HEK293T (cell line): ENCODE data around the gene MPL.

Experiments
- CTCF ChIA-PET: fragments of 350-600 bp; formaldehyde crosslinking; extraction: SDS; loops from one replicate; lab custom pipeline; 2021; ENCODE audit warnings: antibody characterized with exemption, inconsistent platforms; lab: Yijun Ruan, JAX
- POLR2A ChIA-PET: fragments of 350-600 bp; formaldehyde crosslinking; extraction: SDS; loops from one replicate; lab custom pipeline; 2020; ENCODE audit warnings: antibody characterized with exemption, inconsistent platforms; lab: Yijun Ruan, JAX
- DNase-seq: peaks from one replicate; pipeline ENCODE4 v3.0.0; 2012; ENCODE audit warnings: mixed read lengths; ENCODE audit errors: extremely low spot score
- ARNT ChIP-seq: fragments of 450-650 bp; IDR thresholded peaks from 2 replicates; pipeline ENCODE4 v1.6.1; 2017; ENCODE audit warnings: mild to moderate bottlenecking
- BHLHE40 ChIP-seq: fragments of 450-650 bp; IDR thresholded peaks from 2 replicates; pipeline ENCODE4 v1.6.1; 2016; ENCODE audit warnings: mild to moderate bottlenecking, moderate library complexity, borderline replicate concordance
- CTBP1 ChIP-seq: fragments of 450-650 bp; IDR thresholded peaks from 2 replicates; pipeline ENCODE4 v1.6.1; 2016; ENCODE audit warnings: borderline replicate concordance
- ELF4 ChIP-seq: fragments of 450-650 bp; IDR thresholded peaks from 2 replicates; pipeline ENCODE4 v1.6.1; 2017; ENCODE audit warnings: antibody characterized with exemption
- FOXA1 ChIP-seq: fragments of 450-650 bp; IDR thresholded peaks from 2 replicates; pipeline ENCODE4 v1.6.1; 2016; ENCODE audit warnings: mild to moderate bottlenecking
- FOXK2 ChIP-seq: fragments of 450-650 bp; IDR thresholded peaks from 2 replicates; pipeline ENCODE4 v1.6.1; 2016; ENCODE audit warnings: mild to moderate bottlenecking
- FOXM1 ChIP-seq: fragments of 450-650 bp; IDR thresholded peaks from 2 replicates; pipeline ENCODE4 v1.6.1; 2017; ENCODE audit warnings: mild to moderate bottlenecking, borderline replicate concordance
- HDGF ChIP-seq: fragments of 450-650 bp; IDR thresholded peaks from 2 replicates; pipeline ENCODE4 v1.6.1; 2017; ENCODE audit warnings: antibody characterized with exemption, borderline replicate concordance
- L3MBTL2 ChIP-seq: fragments of 450-650 bp; conservative IDR thresholded peaks from 2 replicates; pipeline ENCODE4 v1.6.1; 2016; ENCODE audit warnings: mild to moderate bottlenecking
- LEF1 ChIP-seq: fragments of 450-650 bp; IDR thresholded peaks from 2 replicates; pipeline ENCODE4 v1.6.1; 2017; ENCODE audit warnings: mild to moderate bottlenecking, borderline replicate concordance
- NFRKB ChIP-seq: fragments of 450-650 bp; IDR thresholded peaks from 2 replicates; pipeline ENCODE4 v1.6.1; 2016; ENCODE audit warnings: mild to moderate bottlenecking, moderate library complexity
- SP1 ChIP-seq: fragments of 450-650 bp; IDR thresholded peaks from 2 replicates; pipeline ENCODE4 v1.6.1; 2017
- SUZ12 ChIP-seq: fragments of 450-650 bp; IDR thresholded peaks from 2 replicates; pipeline ENCODE4 v1.6.1; 2016; ENCODE audit warnings: mild to moderate bottlenecking
- TARDBP ChIP-seq: fragments of 450-650 bp; IDR thresholded peaks from 2 replicates; pipeline ENCODE4 v1.6.1; 2016
- ZNF384 ChIP-seq: fragments of 450-650 bp; IDR thresholded peaks from 2 replicates; pipeline ENCODE4 v1.6.1; 2016
- TF ChIP-seq, protein P1 (sequence below): fragments of 450-650 bp; IDR thresholded peaks from 2 replicates; pipeline ENCODE4 v1.6.1; 2016

MPL gene

GRCh38 chr1:43308635-43309404, 28.8 kb upstream of the MPL start:
- TF ChIP-seq FOXK2: no peak
- no peak for TF ChIP-seq FOXM1
- no peak for TF ChIP-seq FOXA1
- TF ChIP-seq HDGF: no peak
- POLR2A ChIA-PET: no interaction called here
- DNase-seq: no peak
- CTCF ChIA-PET: no interaction called here

DNA sequence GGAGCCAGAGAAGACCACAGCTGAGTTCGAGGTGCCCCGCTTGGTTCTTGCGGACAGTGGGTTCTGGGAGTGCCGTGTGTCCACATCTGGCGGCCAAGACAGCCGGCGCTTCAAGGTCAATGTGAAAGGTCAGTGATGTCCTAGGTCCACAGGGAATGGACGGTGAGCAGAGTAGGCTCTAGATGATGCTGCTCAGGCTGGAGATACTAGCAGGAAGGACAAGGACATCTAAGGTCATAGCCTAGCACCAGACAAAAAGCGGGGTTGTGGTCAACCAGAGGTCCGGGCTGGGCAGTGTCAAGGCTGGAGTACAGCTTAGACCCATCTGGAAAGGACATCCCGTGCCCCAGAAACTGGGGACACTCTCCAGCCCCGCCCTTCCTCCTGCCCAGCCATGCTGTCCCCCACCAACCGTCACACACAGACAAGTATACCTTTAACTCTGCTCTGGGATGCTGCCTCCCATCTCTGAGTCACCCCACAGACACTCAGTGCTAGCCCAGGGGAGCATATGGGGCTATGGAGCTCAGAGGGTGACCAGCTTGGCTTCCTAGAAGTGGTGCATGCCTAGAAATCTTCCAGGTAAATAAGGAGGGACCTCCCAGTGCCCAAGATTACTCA, 28.1 kb upstream of the MPL start:
- ChIA-PET CTCF (no interaction called here), POLR2A (no interaction called here)
- TF ChIP-seq SUZ12: no peak
- no peak for TF ChIP-seq BHLHE40
- TF ChIP-seq, protein P1, sequence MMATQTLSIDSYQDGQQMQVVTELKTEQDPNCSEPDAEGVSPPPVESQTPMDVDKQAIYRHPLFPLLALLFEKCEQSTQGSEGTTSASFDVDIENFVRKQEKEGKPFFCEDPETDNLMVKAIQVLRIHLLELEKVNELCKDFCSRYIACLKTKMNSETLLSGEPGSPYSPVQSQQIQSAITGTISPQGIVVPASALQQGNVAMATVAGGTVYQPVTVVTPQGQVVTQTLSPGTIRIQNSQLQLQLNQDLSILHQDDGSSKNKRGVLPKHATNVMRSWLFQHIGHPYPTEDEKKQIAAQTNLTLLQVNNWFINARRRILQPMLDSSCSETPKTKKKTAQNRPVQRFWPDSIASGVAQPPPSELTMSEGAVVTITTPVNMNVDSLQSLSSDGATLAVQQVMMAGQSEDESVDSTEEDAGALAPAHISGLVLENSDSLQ: no peak
- no peak for TF ChIP-seq ZNF384
- no peak for TF ChIP-seq FOXM1
- no peak for TF ChIP-seq ELF4
- TF ChIP-seq L3MBTL2: no peak
- TF ChIP-seq NFRKB: no peak
- TF ChIP-seq FOXA1: no peak
- TF ChIP-seq SP1: no peak
- no peak for TF ChIP-seq LEF1
- TF ChIP-seq TARDBP: no peak
- TF ChIP-seq CTBP1: no peak
- no peak for TF ChIP-seq ARNT
- TF ChIP-seq HDGF: no peak
- no peak for TF ChIP-seq FOXK2
- no peak for DNase-seq

DNA sequence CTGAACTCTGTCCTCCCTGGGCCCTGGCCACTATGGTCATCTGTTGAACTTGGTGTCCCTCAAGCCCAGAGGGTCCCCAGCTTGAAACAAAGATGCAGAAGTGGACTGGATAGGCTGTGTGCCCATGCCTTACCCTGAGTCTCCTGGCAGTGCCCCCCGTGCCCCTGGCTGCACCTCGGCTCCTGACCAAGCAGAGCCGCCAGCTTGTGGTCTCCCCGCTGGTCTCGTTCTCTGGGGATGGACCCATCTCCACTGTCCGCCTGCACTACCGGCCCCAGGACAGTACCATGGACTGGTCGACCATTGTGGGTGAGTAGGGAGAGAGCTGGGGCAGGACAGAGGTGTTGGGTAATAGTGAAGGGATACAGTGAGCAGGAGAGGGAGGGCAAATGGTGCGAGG, 26.1 kb upstream of the MPL start:
- TF ChIP-seq ARNT: no peak
- no peak for TF ChIP-seq TARDBP
- TF ChIP-seq LEF1: no peak
- TF ChIP-seq ELF4: no peak
- no peak for TF ChIP-seq SP1
- TF ChIP-seq CTBP1: no peak
- TF ChIP-seq, protein P1: no peak
- no peak for TF ChIP-seq ZNF384
- TF ChIP-seq HDGF: no peak
- TF ChIP-seq BHLHE40: no peak
- no peak for TF ChIP-seq FOXK2
- no peak for TF ChIP-seq L3MBTL2
- TF ChIP-seq SUZ12: no peak
- no peak for TF ChIP-seq NFRKB
- no peak for TF ChIP-seq FOXM1
- TF ChIP-seq FOXA1: no peak
- ChIA-PET POLR2A (no interaction called here), CTCF (no interaction called here)
- DNase-seq: no peak

DNA sequence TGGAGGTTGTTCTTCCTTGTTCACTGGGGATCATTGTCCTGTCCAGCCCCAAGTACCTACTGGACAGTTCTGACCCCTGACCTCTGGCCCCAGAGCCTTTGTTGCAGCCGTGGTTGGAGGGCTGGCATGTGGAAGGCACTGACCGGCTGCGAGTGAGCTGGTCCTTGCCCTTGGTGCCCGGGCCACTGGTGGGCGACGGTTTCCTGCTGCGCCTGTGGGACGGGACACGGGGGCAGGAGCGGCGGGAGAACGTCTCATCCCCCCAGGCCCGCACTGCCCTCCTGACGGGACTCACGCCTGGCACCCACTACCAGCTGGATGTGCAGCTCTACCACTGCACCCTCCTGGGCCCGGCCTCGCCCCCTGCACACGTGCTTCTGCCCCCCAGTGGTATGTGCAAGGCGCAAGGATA, 25.4 kb upstream of the MPL start:
- POLR2A ChIA-PET: no interaction called here
- CTCF ChIA-PET: no interaction called here

GRCh38 chr1:43312663-43313515, 24.7 kb upstream of the MPL start:
- no peak for DNase-seq
- ChIA-PET CTCF (no interaction called here), POLR2A (no interaction called here)
- no peak for TF ChIP-seq ELF4
- no peak for TF ChIP-seq FOXK2
- TF ChIP-seq L3MBTL2: no peak
- no peak for TF ChIP-seq TARDBP
- TF ChIP-seq FOXM1: no peak
- TF ChIP-seq, protein P1: no peak
- TF ChIP-seq HDGF: no peak
- TF ChIP-seq LEF1: no peak
- TF ChIP-seq SP1: no peak
- TF ChIP-seq SUZ12: no peak
- TF ChIP-seq CTBP1: no peak
- TF ChIP-seq BHLHE40: no peak

More for the DNA sequence above, 25.4 kb upstream of the MPL start:
- no peak for DNase-seq
- TF ChIP-seq L3MBTL2 (no peak), FOXA1 (no peak), FOXK2 (no peak), NFRKB (no peak), SP1 (no peak), LEF1 (no peak), FOXM1 (no peak), TARDBP (no peak), ZNF384 (no peak), HDGF (no peak), BHLHE40 (no peak), ARNT (no peak), ELF4 (no peak)
- TF ChIP-seq, protein P1: no peak
